ENCODE data around the gene POTEH. TPM values are rescaled to one million over a fixed set of nuclear protein-coding genes. Genes with fewer than 3 reads are reported as not detected.
"Not testable (repeated sequence)": the region's sequence is repeated elsewhere in the genome, so short reads cannot be mapped to it uniquely, and the experiment has no call there.

Gene POTEH
- total RNA-seq: not detected in 2 replicates
- long read RNA-seq: 0 reads

- H3K36me3 Mint-ChIP-seq (ENCODE audit: unreplicated experiment); H3K4me3 Mint-ChIP-seq (ENCODE audit: unreplicated experiment); H3K27me3 Mint-ChIP-seq (ENCODE audit: unreplicated experiment); H3K27ac Mint-ChIP-seq (ENCODE audit: unreplicated experiment); DNase-seq (ENCODE audit: extremely low spot score, unreplicated experiment); H3K9me3 Mint-ChIP-seq (ENCODE audit: unreplicated experiment); H3K4me1 Mint-ChIP-seq (ENCODE audit: unreplicated experiment): not testable (repeated sequence)
These were observed at the start of gene POTEH for GRCh38 chr22:15689749-15690125. POTEH (plus strand) TSS chr22:15690026; CDS start chr22:15690078, 52 bp downstream.

- not testable (repeated sequence) for H3K27ac Mint-ChIP-seq (ENCODE audit: unreplicated experiment); H3K4me1 Mint-ChIP-seq (ENCODE audit: unreplicated experiment); DNase-seq (ENCODE audit: extremely low spot score, unreplicated experiment); H3K27me3 Mint-ChIP-seq (ENCODE audit: unreplicated experiment); H3K4me3 Mint-ChIP-seq (ENCODE audit: unreplicated experiment); H3K9me3 Mint-ChIP-seq (ENCODE audit: unreplicated experiment); H3K36me3 Mint-ChIP-seq (ENCODE audit: unreplicated experiment)
These were observed 47.5 kb upstream of the POTEH start for GRCh38 chr22:15642288-15642861.

GRCh38 chr22:15651954-15652353, 37.9 kb upstream of the POTEH start:
- not testable (repeated sequence) for H3K27me3 Mint-ChIP-seq (ENCODE audit: unreplicated experiment)

GRCh38 chr22:15652738-15653137, 37.1 kb upstream of the POTEH start:
- DNase-seq (ENCODE audit: extremely low spot score, unreplicated experiment); H3K9me3 Mint-ChIP-seq (ENCODE audit: unreplicated experiment); H3K4me1 Mint-ChIP-seq (ENCODE audit: unreplicated experiment); H3K36me3 Mint-ChIP-seq (ENCODE audit: unreplicated experiment); H3K4me3 Mint-ChIP-seq (ENCODE audit: unreplicated experiment); H3K27me3 Mint-ChIP-seq (ENCODE audit: unreplicated experiment); H3K27ac Mint-ChIP-seq (ENCODE audit: unreplicated experiment): not testable (repeated sequence)

More at GRCh38 chr22:15651954-15652353, 37.9 kb upstream of the POTEH start:
- H3K9me3 Mint-ChIP-seq (ENCODE audit: unreplicated experiment); H3K4me1 Mint-ChIP-seq (ENCODE audit: unreplicated experiment); H3K36me3 Mint-ChIP-seq (ENCODE audit: unreplicated experiment); H3K27ac Mint-ChIP-seq (ENCODE audit: unreplicated experiment); H3K4me3 Mint-ChIP-seq (ENCODE audit: unreplicated experiment); DNase-seq (ENCODE audit: extremely low spot score, unreplicated experiment): not testable (repeated sequence)

GRCh38 chr22:15653241-15653640, 36.6 kb upstream of the POTEH start:
- H3K27me3 Mint-ChIP-seq (ENCODE audit: unreplicated experiment); H3K27ac Mint-ChIP-seq (ENCODE audit: unreplicated experiment): not testable (repeated sequence)

GRCh38 chr22:15661102-15661501, 28.7 kb upstream of the POTEH start:
- H3K4me1 Mint-ChIP-seq (ENCODE audit: unreplicated experiment); H3K27me3 Mint-ChIP-seq (ENCODE audit: unreplicated experiment); H3K27ac Mint-ChIP-seq (ENCODE audit: unreplicated experiment); H3K4me3 Mint-ChIP-seq (ENCODE audit: unreplicated experiment); DNase-seq (ENCODE audit: extremely low spot score, unreplicated experiment); H3K9me3 Mint-ChIP-seq (ENCODE audit: unreplicated experiment); H3K36me3 Mint-ChIP-seq (ENCODE audit: unreplicated experiment): not testable (repeated sequence)

More at GRCh38 chr22:15653241-15653640, 36.6 kb upstream of the POTEH start:
- not testable (repeated sequence) for H3K9me3 Mint-ChIP-seq (ENCODE audit: unreplicated experiment); H3K4me1 Mint-ChIP-seq (ENCODE audit: unreplicated experiment); DNase-seq (ENCODE audit: extremely low spot score, unreplicated experiment); H3K36me3 Mint-ChIP-seq (ENCODE audit: unreplicated experiment); H3K4me3 Mint-ChIP-seq (ENCODE audit: unreplicated experiment)

- not testable (repeated sequence) for H3K36me3 Mint-ChIP-seq (ENCODE audit: unreplicated experiment); H3K4me3 Mint-ChIP-seq (ENCODE audit: unreplicated experiment); H3K27me3 Mint-ChIP-seq (ENCODE audit: unreplicated experiment); DNase-seq (ENCODE audit: extremely low spot score, unreplicated experiment); H3K27ac Mint-ChIP-seq (ENCODE audit: unreplicated experiment); H3K9me3 Mint-ChIP-seq (ENCODE audit: unreplicated experiment); H3K4me1 Mint-ChIP-seq (ENCODE audit: unreplicated experiment)
These were observed 25.1 kb upstream of the POTEH start for GRCh38 chr22:15664682-15665081.

GRCh38 chr22:15665478-15665877, 24.3 kb upstream of the POTEH start:
- DNase-seq (ENCODE audit: extremely low spot score, unreplicated experiment); H3K9me3 Mint-ChIP-seq (ENCODE audit: unreplicated experiment); H3K36me3 Mint-ChIP-seq (ENCODE audit: unreplicated experiment); H3K27ac Mint-ChIP-seq (ENCODE audit: unreplicated experiment); H3K4me1 Mint-ChIP-seq (ENCODE audit: unreplicated experiment); H3K27me3 Mint-ChIP-seq (ENCODE audit: unreplicated experiment); H3K4me3 Mint-ChIP-seq (ENCODE audit: unreplicated experiment): not testable (repeated sequence)

GRCh38 chr22:15669430-15669829, 20.4 kb upstream of the POTEH start:
- H3K27me3 Mint-ChIP-seq (ENCODE audit: unreplicated experiment); H3K4me3 Mint-ChIP-seq (ENCODE audit: unreplicated experiment); H3K4me1 Mint-ChIP-seq (ENCODE audit: unreplicated experiment); DNase-seq (ENCODE audit: extremely low spot score, unreplicated experiment); H3K36me3 Mint-ChIP-seq (ENCODE audit: unreplicated experiment); H3K27ac Mint-ChIP-seq (ENCODE audit: unreplicated experiment); H3K9me3 Mint-ChIP-seq (ENCODE audit: unreplicated experiment): not testable (repeated sequence)

- H3K36me3 Mint-ChIP-seq (ENCODE audit: unreplicated experiment); H3K27me3 Mint-ChIP-seq (ENCODE audit: unreplicated experiment); H3K27ac Mint-ChIP-seq (ENCODE audit: unreplicated experiment); H3K9me3 Mint-ChIP-seq (ENCODE audit: unreplicated experiment); H3K4me1 Mint-ChIP-seq (ENCODE audit: unreplicated experiment); H3K4me3 Mint-ChIP-seq (ENCODE audit: unreplicated experiment): not testable (repeated sequence)
- DNase-seq (ENCODE audit: extremely low spot score, unreplicated experiment): peak; percentile 70
These were observed 10.1 kb upstream of the POTEH start for GRCh38 chr22:15679702-15680101.

GRCh38 chr22:15684115-15684514, 5.7 kb upstream of the POTEH start:
- not testable (repeated sequence) for H3K27ac Mint-ChIP-seq (ENCODE audit: unreplicated experiment); H3K4me3 Mint-ChIP-seq (ENCODE audit: unreplicated experiment); H3K27me3 Mint-ChIP-seq (ENCODE audit: unreplicated experiment); H3K36me3 Mint-ChIP-seq (ENCODE audit: unreplicated experiment); H3K9me3 Mint-ChIP-seq (ENCODE audit: unreplicated experiment); H3K4me1 Mint-ChIP-seq (ENCODE audit: unreplicated experiment); DNase-seq (ENCODE audit: extremely low spot score, unreplicated experiment)

- not testable (repeated sequence) for H3K4me3 Mint-ChIP-seq (ENCODE audit: unreplicated experiment); H3K27ac Mint-ChIP-seq (ENCODE audit: unreplicated experiment); H3K27me3 Mint-ChIP-seq (ENCODE audit: unreplicated experiment); H3K4me1 Mint-ChIP-seq (ENCODE audit: unreplicated experiment); H3K9me3 Mint-ChIP-seq (ENCODE audit: unreplicated experiment); H3K36me3 Mint-ChIP-seq (ENCODE audit: unreplicated experiment); DNase-seq (ENCODE audit: extremely low spot score, unreplicated experiment)
These were observed 5.1 kb upstream of the POTEH start for GRCh38 chr22:15684695-15685094.

GRCh38 chr22:15685641-15686040, 4.2 kb upstream of the POTEH start:
- not testable (repeated sequence) for H3K4me3 Mint-ChIP-seq (ENCODE audit: unreplicated experiment); H3K27me3 Mint-ChIP-seq (ENCODE audit: unreplicated experiment); H3K36me3 Mint-ChIP-seq (ENCODE audit: unreplicated experiment); H3K4me1 Mint-ChIP-seq (ENCODE audit: unreplicated experiment); H3K9me3 Mint-ChIP-seq (ENCODE audit: unreplicated experiment); DNase-seq (ENCODE audit: extremely low spot score, unreplicated experiment); H3K27ac Mint-ChIP-seq (ENCODE audit: unreplicated experiment)
